ENCODE data around the gene CCSER1.
"Not testable (repeated sequence)": the region's sequence is repeated elsewhere in the genome, so short reads cannot be mapped to it uniquely, and the experiment has no call there.

Gene CCSER1

GRCh38 chr4:90852237-90852636 lies 725.0 kb downstream of the CCSER1 start:
- DNase-seq = no peak

DNA sequence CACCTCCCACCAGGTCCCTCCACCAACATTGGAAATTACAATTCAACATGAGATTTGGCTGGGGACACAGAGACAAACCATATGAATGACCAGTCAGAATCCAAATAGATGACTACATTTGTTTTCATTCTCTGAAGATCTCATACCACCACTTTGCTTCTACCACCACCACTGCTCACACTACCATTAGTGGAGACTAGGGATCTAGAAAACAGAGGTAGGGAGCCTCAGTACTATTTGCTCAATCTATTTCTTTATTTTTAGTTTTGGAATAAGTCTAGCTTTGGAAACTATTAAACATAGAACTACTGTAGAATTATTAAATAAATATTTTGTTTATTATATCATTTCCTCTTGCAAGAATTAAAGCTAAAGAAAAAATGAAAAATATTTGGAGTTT lies 727.9 kb downstream of the CCSER1 start:
- no peak for DNase-seq

DNA sequence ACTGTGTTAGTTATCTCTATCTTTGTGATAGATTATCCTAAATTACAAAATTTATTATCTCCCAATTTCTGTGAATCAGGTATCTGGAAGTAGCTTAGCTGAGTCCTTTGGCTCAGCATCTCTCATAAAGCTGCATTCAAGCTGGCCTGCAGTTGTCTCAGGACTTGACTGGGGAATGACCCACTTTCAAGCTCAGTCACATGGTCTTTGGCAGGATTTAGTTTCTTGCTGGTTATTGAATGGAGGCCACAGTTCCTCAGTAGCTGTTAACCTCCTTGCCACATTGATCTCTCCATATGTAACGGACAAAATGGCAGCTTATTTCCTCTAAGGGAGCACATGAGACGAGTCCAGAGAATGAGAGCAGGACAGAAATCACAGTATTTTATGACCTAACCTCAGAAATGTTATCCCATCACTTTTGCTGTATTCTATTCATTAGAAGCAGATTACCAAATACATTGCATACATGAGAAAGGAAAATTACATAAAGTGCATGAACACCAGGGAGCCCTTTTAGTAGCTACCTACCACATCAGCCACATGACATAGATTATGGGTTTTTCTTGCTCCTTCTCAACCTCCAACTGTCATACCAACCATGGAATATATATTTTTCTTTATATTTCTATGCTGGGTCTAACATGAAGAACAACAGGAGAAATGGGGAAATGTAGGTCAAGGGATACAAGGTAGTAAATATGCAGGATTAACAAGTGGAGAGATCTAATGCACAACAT lies 730.1 kb downstream of the CCSER1 start:
- no peak for DNase-seq

- DNase-seq = no peak
Measured at GRCh38 chr4:90875791-90876190, 748.6 kb downstream of the CCSER1 start.

DNA sequence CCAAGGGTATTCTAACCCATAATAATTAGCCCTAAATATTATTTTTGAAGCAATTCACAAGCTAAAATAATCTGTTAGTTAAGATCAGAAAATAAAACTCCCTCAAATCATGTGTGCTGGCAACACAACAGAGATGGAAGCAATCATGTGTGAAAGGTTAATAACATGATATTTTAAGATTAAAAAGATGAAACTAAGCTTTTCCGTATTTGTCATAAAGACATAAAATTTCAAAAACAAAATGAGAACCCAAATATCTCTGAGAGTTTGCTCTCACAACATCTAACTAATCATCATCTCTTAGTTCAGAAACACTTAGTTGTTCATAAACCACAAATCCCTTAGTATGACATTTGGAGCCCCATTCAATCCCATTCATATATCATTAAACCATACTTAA lies 749.1 kb downstream of the CCSER1 start:
- no peak for DNase-seq

DNA sequence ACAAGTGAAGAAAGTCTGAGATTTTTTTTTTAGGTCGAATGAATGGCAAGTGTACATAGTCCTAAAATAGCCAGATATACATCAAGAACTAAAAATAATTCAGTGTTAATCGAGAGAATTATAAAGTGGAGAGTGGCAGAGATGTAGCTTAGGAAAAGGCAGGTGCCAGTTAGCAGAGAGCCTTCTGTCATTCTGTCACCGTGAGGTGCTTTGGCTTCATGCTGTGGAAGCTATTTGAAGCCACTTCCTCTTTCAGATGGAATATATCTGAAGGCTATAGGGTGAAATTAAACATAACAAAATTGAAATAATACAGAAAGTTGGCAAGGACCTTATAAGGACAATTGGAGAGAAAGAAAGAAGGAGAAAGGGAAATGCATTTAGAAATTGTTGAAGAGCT lies 756.3 kb downstream of the CCSER1 start:
- DNase-seq = no peak

GRCh38 chr4:90888571-90888970 lies 761.4 kb downstream of the CCSER1 start:
- no peak for DNase-seq

GRCh38 chr4:90889171-90889570 lies 762.0 kb downstream of the CCSER1 start:
- no peak for DNase-seq

DNA sequence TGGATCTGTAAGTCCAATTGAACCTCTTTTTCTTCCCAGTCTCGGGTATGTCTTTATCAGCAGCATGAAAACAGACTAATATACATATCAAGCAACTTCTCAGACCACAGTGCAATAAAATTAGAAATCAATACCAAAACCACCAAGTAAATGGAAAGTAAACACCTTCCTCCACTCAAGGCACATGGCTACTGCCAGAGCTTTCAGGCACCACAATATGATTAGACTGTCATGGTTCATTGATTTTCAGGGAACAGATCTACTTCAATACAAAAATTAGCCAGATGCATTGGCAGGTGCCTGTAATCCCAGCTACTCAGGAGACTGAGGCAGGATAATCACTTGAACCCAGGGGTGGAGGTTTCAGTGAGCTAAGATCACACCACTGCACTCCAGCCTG lies 776.2 kb downstream of the CCSER1 start:
- DNase-seq = not testable (repeated sequence)

- DNase-seq = no peak
Measured at GRCh38 chr4:90904021-90904420, 776.8 kb downstream of the CCSER1 start.

DNA sequence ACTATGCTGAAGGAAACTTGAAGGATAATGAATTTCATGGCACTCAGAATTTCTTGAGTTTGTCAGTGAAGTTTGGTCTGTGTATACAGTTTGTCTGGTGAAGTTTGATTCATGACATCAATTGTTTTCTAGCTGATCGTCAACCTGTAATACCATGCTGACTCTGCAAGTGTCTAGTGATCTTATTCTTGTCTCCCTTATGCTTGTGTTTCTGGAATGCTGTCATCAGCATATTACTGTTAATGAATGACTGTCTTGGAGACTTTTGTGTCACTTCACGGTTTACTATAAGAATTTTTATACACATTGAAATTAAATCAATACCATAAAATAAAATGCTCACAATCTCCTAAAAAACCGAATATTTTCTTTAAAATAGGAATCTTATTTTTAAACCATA lies 779.0 kb downstream of the CCSER1 start:
- no peak for DNase-seq

GRCh38 chr4:90911724-90912434 lies 784.7 kb downstream of the CCSER1 start:
- DNase-seq = not testable (repeated sequence)

DNA sequence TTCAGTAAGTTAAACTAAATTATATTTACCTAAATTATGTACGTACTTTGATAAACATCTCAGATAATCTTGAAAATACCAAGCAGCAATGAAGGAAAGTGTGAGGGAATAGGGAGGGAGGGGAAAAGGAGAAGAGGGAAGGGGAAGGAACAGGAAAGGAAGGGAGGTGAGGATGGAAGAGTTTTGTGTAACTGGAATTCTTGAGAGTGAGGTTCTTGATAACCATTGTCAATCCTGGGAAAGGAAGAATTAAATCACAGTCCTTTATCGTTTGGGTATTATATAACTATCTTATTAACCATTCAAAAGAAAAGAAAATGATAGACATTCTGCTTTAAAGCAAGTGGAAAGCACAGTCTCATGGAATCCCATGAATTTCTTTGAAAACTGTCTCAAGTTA lies 795.0 kb downstream of the CCSER1 start:
- no peak for DNase-seq

DNA sequence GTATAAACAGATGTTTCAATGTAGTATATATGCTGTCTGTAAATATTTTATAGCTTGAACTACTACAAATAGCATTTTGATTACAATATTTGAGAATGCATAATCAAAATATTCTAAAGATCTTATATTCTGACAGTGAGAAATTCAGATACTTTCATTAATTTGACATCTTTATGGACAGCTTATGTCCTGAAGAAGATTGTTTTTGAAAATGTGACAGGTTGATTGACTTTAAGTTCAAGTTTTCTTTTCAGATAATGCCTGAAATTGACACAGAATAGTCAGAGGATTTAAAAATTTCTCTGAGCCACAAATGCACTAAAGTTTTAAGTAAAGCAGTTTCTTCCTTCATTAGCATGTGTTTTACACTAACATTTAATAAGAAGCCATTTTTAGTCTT lies 799.8 kb downstream of the CCSER1 start:
- DNase-seq = no peak

GRCh38 chr4:90943311-90943710 lies 816.1 kb downstream of the CCSER1 start:
- DNase-seq = no peak

- DNase-seq = no peak
Measured at GRCh38 chr4:90946945-90947344, 819.8 kb downstream of the CCSER1 start.

DNA sequence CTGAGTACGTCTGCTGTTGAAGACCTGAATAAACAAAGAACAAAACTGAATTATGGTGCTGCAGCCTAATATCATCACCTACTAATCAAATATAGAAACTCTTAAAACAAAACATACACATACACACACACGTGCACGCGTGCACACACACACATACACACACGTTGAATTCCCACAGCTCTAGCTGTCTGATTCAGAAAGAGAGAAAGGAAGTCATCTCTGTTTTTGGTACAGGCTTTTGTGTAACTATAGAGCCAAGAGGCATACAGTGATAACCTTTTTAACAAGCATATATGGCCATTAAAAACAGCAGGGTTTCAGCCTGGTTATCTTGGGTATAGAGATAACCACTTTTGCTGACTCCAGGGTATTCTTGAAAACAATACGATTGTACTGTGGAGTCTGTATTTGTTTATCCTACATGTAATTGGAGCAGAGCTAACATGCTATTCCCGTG lies 823.2 kb downstream of the CCSER1 start:
- no peak for DNase-seq

DNA sequence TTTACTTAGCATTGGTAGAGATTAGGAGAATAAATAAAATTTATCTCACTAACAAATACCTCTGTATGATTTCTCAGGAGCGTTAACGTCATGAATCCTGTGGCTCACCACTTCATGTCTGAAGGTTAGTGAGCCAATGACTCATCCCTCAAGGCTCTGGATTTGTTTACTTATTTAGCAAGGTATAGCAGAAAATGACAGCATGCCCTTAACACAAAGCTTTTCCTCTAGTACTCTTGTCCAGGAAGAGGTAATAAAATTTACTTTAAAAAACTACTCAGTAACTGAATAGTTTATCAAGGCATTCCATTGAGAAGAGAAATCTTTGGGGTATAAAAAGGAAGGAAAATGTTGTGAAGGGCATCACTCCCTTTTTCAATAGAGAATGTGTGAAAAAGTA lies 823.8 kb downstream of the CCSER1 start:
- DNase-seq = no peak

DNA sequence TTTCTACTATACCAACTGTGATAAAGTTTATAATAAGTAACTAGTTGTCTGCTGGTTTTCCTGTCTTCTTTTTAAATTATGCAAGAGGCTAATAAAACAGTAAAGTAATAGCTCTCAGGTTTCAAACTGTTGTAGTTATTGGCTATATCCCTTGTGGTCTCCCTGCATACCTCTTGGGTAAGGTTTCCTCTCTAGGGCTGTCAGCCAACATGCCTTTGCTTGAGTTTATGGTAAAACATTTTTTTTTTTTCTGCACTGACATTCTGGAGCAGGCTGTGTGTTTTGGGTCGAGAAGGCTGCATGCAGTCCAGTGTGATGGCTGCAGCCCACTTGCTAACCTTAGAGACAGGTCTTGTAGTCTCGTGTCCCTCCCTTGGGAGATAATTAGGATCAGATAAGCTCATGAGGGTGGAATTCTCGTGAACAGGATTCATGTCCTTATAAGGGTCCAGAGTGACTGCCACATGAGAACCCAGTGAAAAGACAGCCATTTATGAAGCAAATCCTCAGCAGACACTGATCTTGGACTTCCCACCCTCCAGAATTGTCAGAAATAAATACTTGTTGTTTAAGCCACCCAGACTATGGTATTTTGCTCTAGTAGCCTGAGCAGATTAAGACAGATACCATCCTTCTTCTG lies 831.2 kb downstream of the CCSER1 start:
- no peak for DNase-seq

DNA sequence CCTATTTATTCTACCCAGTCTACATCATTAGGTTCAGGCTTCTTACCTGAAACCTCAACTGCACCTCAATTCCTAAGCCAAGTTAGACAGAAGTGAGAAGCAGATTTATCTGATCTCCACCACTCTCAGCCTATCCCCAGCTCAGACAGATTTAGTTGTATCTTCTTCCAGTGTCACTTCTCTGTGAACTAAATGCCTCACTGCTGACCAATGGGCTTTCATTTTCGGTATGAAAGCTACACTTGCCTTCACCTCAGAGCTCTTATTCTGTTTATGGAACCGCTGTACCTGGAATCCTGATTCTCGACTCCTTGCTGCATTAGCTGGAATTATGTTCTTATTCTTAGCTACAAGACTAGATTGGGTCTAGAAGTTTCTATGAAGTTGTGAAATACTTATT lies 833.2 kb downstream of the CCSER1 start:
- DNase-seq = no peak

- DNase-seq = no peak
Measured at GRCh38 chr4:90960840-90961239, 833.6 kb downstream of the CCSER1 start.

- no peak for DNase-seq
Measured at GRCh38 chr4:90970021-90970420, 842.8 kb downstream of the CCSER1 start.

- no peak for DNase-seq
Measured at GRCh38 chr4:90977726-90978125, 850.5 kb downstream of the CCSER1 start.

DNA sequence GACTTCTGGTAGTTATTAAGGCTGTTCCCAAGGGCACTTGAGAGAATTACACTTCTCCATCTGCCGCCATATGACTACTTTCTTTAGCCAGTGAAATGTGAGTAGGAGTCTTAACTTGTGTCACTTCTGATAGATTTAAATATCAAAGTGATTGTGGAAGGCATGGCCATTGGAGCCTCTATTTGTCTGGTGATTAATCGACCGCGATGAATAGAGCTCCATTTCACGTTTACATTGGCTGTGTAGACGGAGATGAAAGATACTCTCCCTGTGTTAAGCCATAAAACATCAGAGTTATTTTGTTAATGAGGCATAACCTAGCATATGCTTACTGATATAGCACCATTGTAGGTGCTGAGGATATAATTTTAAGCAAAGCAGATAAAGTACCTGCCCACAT lies 852.4 kb downstream of the CCSER1 start:
- DNase-seq = no peak

Data from stimulated activated naive CD4-positive, alpha-beta T cell treated with Interleukin-2 at 50 U/mL for 16 hours (primary cell).